HepG2 (cell line): Measurements from ENCODE around the gene USP10. TPM values are rescaled to one million over a fixed set of nuclear protein-coding genes. Genes with fewer than 3 reads are reported as not detected.

Source experiments
- ATAC-seq: fragments of 200-7000 bp; cut with Tn5 transposase; 3 replicates; pipeline ENCODE4 v1.9.1; 2020; ENCODE audit warnings: mild to moderate bottlenecking, moderate library complexity
- BruUV-seq: library from RNA; stranded (reverse); fragments of 400-500 nt; replicated peaks from 2 replicates; lab custom pipeline; 2021; lab: Mats Ljungman, UMichigan
- CTCF ChIA-PET: fragments of 300-600 bp; formaldehyde crosslinking; extraction: SDS; loops from one replicate; lab custom pipeline; 2021; ENCODE audit warnings: low total read pairs, inconsistent platforms, low intra/inter-chr PET ratio; lab: Yijun Ruan, JAX
- POLR2A ChIA-PET: fragments of 350-600 bp; sonication (Branson Sonifier 250); formaldehyde crosslinking; loops from one replicate; lab custom pipeline; 2020; ENCODE audit warnings: antibody characterized with exemption, inconsistent platforms; lab: Yijun Ruan, JAX
- DNase-seq: peaks from one replicate; pipeline ENCODE4 v3.0.0-alpha.2; 2015; ENCODE audit warnings: low spot score
- FAIRE-seq: peaks from 3 replicates; lab custom pipeline; 2011; peaks lifted over from hg19 to GRCh38; lab: Jason Lieb, UNC
- H2AFZ ChIP-seq: one replicate; pipeline ENCODE4 v1.6.1; 2011; ENCODE audit warnings: low read length, inconsistent platforms
- H3K27ac ChIP-seq: fragments of 300-600 bp; 3 replicates; pipeline ENCODE4 v1.8.0; 2011; ENCODE audit warnings: mixed run types, mild to moderate bottlenecking, mixed read lengths, low read length, inconsistent platforms; ENCODE audit not compliant: insufficient read depth; ENCODE audit errors: extremely low read length
- H3K27me3 ChIP-seq, 2 experiments: fragments of 200-600 bp in 1 of 2; 2 replicates in 1 of 2; 3 replicates in 1 of 2; pipeline versions ENCODE4 v1.6.0 to v1.8.0; 2011; ENCODE audit warnings: low read length in 2 of 2, mild to moderate bottlenecking in 2 of 2, moderate library complexity in 2 of 2, inconsistent platforms in 1 of 2; ENCODE audit not compliant: insufficient read depth in 2 of 2, control insufficient read depth in 1 of 2
- H3K36me3 ChIP-seq, 2 experiments: fragments of 200-600 bp in 1 of 2; replicated peaks in 1 of 2; 2 replicates in 1 of 2; 3 replicates in 1 of 2; pipeline versions ENCODE4 v1.5.1 to v1.8.0; 2011; ENCODE audit warnings: low read length in 2 of 2, inconsistent platforms in 1 of 2; ENCODE audit not compliant: insufficient read depth in 2 of 2, control insufficient read depth in 1 of 2
- H3K4me1 ChIP-seq: 2 replicates; pipeline ENCODE4 v1.5.1; 2012; ENCODE audit warnings: low read length, inconsistent platforms; ENCODE audit not compliant: insufficient read depth
- H3K4me2 ChIP-seq: 2 replicates; pipeline ENCODE4 v1.6.0; 2011; ENCODE audit warnings: low read depth, low read length, inconsistent platforms
- H3K4me3 ChIP-seq, 3 experiments: fragments of 200-600 bp in 1 of 3; sonication (generic), shearing (Covaris generic) in 1 of 3; replicated peaks in 1 of 3; 2 replicates each; pipeline ENCODE4 v1.5.1; 2011 to 2016; ENCODE audit warnings: low read length in 3 of 3, inconsistent platforms in 2 of 3, low read depth in 2 of 3, mild to moderate bottlenecking in 2 of 3, control low read depth in 1 of 3, mixed read lengths in 1 of 3; ENCODE audit not compliant: insufficient read depth in 1 of 3
- H3K79me2 ChIP-seq: one replicate; pipeline ENCODE4 v1.6.1; 2011; ENCODE audit warnings: low read length, inconsistent platforms; ENCODE audit not compliant: insufficient read depth
- H3K9ac ChIP-seq: 2 replicates; pipeline ENCODE4 v1.6.0; 2011; ENCODE audit warnings: mild to moderate bottlenecking, low read depth, low read length, inconsistent platforms; ENCODE audit not compliant: insufficient read depth
- H3K9me3 ChIP-seq: 2 replicates; pipeline ENCODE4 v1.5.1; 2012; ENCODE audit warnings: mild to moderate bottlenecking, low read length
- H4K20me1 ChIP-seq: 2 replicates; pipeline ENCODE4 v1.6.0; 2011; ENCODE audit warnings: inconsistent platforms, mild to moderate bottlenecking, low read length, moderate library complexity; ENCODE audit not compliant: insufficient read depth
- BORCS8-MEF2B ChIP-seq: sonication (generic); formaldehyde crosslinking; IDR thresholded peaks from 2 replicates; pipeline ENCODE4 v1.8.0; 2022; ENCODE audit warnings: mild to moderate bottlenecking, missing genetic modification reagents
- EED ChIP-seq: sonication (generic); formaldehyde crosslinking; IDR thresholded peaks from 2 replicates; pipeline ENCODE4 v1.5.0; 2020; ENCODE audit warnings: mild to moderate bottlenecking, missing genetic modification reagents
- MTA3 ChIP-seq: sonication (generic); formaldehyde crosslinking; IDR thresholded peaks from 2 replicates; pipeline ENCODE4 v1.4.0; 2020; ENCODE audit warnings: missing genetic modification reagents
- MTF2 ChIP-seq: sonication (generic); formaldehyde crosslinking; IDR thresholded peaks from 2 replicates; pipeline ENCODE4 v1.5.0; 2020; ENCODE audit warnings: missing genetic modification reagents, borderline replicate concordance
- SSRP1 ChIP-seq: IDR thresholded peaks from 2 replicates; pipeline ENCODE4 v1.6.1; 2016; ENCODE audit warnings: control low read depth
- SUZ12 ChIP-seq: fragments of 150-350 bp; IDR thresholded peaks from 2 replicates; pipeline ENCODE4 v1.6.1; 2014; ENCODE audit warnings: low read depth, low read length
- TBX3 ChIP-seq: fragments of 450-650 bp; IDR thresholded peaks from 2 replicates; pipeline ENCODE4 v1.6.1; 2017; ENCODE audit warnings: antibody characterized with exemption, mild to moderate bottlenecking, inconsistent platforms, borderline replicate concordance
- ZKSCAN8 ChIP-seq: IDR thresholded peaks from 2 replicates; pipeline ENCODE4 v1.6.1; 2016; ENCODE audit warnings: borderline replicate concordance, missing genetic modification reagents, missing compliant biosample characterization
- WGBS: methylation state at CpG from one replicate; pipeline ENCODE4 v1.1.6; 2017; ENCODE audit warnings: low lambda C conversion rate; 5-methylcytosine and 5-hydroxymethylcytosine counted together
- in situ Hi-C: cut with HindIII; loops from 2 replicates; pipeline ENCODE4 v1.10.0; 2017; ENCODE audit warnings: low pct_unique_long_range_greater_than_20kb; ENCODE audit not compliant: extremely low pct_ligation_motif_present
- intact Hi-C: fragments of 100-400 bp; cut with micrococcal nuclease; formaldehyde crosslinking; loops from one replicate; pipeline ENCODE4 v1.10.0; 2022; ENCODE audit not compliant: unreplicated experiment
- polyA plus RNA-seq, 8 experiments: library from polyadenylated mRNA; depleted of rRNA in 3 of 8; stranded (reverse) in 7 of 8; unstranded in 1 of 8; fragments of >200 nt; fragmentation: Illumina TruSeq in 4 of 8; extraction: Trizol in 4 of 8; gene quantifications; 2 replicates each; pipeline versions ENCODE4 v1.2.1 to v1.2.3, GENCODE V29; 2011 to 2016; ENCODE audit warnings: low read depth in 4 of 8, missing spikeins in 1 of 8, mixed read lengths in 1 of 8; ENCODE audit not compliant: insufficient read depth in 1 of 8
- total RNA-seq, 5 experiments: library from RNA; depleted of rRNA; stranded (reverse); fragments of >200 nt; fragmentation: Illumina TruSeq; extraction: Trizol; gene quantifications; 2 replicates each; pipeline ENCODE4 v1.2.3, GENCODE V29; 2016; ENCODE audit warnings: low read depth in 1 of 5
- TF ChIP-seq, protein P1 (sequence below): IDR thresholded peaks from 2 replicates; pipeline ENCODE4 v1.6.1; 2018; ENCODE audit warnings: missing genetic modification reagents
- TF ChIP-seq, protein P2 (sequence below): sonication (generic); formaldehyde crosslinking; IDR thresholded peaks from 2 replicates; pipeline ENCODE4 v1.5.1; 2020; ENCODE audit warnings: missing genetic modification reagents, mild to moderate bottlenecking, borderline replicate concordance
- TF ChIP-seq, protein P3 (sequence below): fragments of 450-650 bp; IDR thresholded peaks from 2 replicates; pipeline ENCODE4 v1.6.1; 2016
- TF ChIP-seq, protein P4 (sequence below): sonication (generic); formaldehyde crosslinking; IDR thresholded peaks from 2 replicates; pipeline ENCODE4 v1.9.0; 2022; ENCODE audit warnings: low read depth, missing genetic modification reagents

USP10 gene
- total and polyA plus RNA-seq, 2 of the 13 experiments (the other 11 are each of a cell fraction or from before 2014, with no cell fraction given), result 79.1 to 122 TPM

DNA sequence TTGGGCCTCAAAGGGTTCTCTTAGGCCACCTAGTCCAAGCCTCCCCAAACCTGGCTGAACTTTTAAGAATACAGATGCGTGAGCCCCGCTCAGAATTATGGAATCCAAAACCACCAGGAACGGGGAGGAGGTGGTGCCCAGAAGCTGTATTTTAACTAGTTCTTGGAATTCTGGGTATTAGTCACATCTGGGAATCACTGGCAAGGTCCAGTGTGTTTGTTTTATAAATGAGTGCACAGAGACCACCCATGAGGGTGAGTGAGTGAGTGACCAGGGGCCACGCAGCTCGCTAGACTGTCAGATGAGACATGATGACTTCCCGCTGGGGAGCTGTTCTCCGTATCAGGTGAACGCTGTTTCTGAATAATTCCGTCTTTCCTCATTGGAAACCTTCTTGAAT, 37.3 kb upstream of the USP10 start:
- no peaks in the 10 kb centered on the region for H3K27me3 ChIP-seq
- H3K79me2 ChIP-seq, result no peaks in the 10 kb centered on the region
- CTCF ChIA-PET, result no interaction called here
- no peak for ATAC-seq
- H3K36me3 ChIP-seq, result peaks cover 19 to 64% of the 10 kb centered on the region in 2 experiments
- no peaks in the 10 kb centered on the region for H3K4me1 ChIP-seq
- in situ Hi-C loops, result no loop called here
- no peak overlapping the region for H3K27ac ChIP-seq
- no peak overlapping the region for H3K4me2 ChIP-seq
- H3K9ac ChIP-seq, result no peak overlapping the region
- H3K4me3 ChIP-seq, result no peak overlapping the region
- POLR2A ChIA-PET, result interaction anchor here (0.6 kb wide), 1 partner anchor 85 kb away, joined by 3 read pairs; no protein-coding TSS in a partner anchor
- intact Hi-C loops, result no loop called here
- 98% methylated on average over 9 of the region's 9 CpGs for WGBS
- no peak for FAIRE-seq
- DNase-seq, result no peak
- TF ChIP-seq MTA3 (CRISPR knock-in tag) (no peak), TBX3 (no peak), MTF2 (no peak), ZKSCAN8 (CRISPR knock-in tag) (no peak), BORCS8-MEF2B (CRISPR knock-in tag) (no peak), SSRP1 (CRISPR knock-in tag) (no peak), SUZ12 (no peak), EED (CRISPR knock-in tag) (no peak)
- TF ChIP-seq, protein P1, sequence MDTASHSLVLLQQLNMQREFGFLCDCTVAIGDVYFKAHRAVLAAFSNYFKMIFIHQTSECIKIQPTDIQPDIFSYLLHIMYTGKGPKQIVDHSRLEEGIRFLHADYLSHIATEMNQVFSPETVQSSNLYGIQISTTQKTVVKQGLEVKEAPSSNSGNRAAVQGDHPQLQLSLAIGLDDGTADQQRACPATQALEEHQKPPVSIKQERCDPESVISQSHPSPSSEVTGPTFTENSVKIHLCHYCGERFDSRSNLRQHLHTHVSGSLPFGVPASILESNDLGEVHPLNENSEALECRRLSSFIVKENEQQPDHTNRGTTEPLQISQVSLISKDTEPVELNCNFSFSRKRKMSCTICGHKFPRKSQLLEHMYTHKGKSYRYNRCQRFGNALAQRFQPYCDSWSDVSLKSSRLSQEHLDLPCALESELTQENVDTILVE, result no peak
- TF ChIP-seq, protein P2, sequence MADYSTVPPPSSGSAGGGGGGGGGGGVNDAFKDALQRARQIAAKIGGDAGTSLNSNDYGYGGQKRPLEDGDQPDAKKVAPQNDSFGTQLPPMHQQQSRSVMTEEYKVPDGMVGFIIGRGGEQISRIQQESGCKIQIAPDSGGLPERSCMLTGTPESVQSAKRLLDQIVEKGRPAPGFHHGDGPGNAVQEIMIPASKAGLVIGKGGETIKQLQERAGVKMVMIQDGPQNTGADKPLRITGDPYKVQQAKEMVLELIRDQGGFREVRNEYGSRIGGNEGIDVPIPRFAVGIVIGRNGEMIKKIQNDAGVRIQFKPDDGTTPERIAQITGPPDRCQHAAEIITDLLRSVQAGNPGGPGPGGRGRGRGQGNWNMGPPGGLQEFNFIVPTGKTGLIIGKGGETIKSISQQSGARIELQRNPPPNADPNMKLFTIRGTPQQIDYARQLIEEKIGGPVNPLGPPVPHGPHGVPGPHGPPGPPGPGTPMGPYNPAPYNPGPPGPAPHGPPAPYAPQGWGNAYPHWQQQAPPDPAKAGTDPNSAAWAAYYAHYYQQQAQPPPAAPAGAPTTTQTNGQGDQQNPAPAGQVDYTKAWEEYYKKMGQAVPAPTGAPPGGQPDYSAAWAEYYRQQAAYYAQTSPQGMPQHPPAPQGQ (CRISPR knock-in tag), result no peak
- TF ChIP-seq, protein P3, sequence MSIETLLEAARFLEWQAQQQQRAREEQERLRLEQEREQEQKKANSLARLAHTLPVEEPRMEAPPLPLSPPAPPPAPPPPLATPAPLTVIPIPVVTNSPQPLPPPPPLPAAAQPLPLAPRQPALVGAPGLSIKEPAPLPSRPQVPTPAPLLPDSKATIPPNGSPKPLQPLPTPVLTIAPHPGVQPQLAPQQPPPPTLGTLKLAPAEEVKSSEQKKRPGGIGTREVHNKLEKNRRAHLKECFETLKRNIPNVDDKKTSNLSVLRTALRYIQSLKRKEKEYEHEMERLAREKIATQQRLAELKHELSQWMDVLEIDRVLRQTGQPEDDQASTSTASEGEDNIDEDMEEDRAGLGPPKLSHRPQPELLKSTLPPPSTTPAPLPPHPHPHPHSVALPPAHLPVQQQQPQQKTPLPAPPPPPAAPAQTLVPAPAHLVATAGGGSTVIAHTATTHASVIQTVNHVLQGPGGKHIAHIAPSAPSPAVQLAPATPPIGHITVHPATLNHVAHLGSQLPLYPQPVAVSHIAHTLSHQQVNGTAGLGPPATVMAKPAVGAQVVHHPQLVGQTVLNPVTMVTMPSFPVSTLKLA, result no peak
- TF ChIP-seq, protein P4, sequence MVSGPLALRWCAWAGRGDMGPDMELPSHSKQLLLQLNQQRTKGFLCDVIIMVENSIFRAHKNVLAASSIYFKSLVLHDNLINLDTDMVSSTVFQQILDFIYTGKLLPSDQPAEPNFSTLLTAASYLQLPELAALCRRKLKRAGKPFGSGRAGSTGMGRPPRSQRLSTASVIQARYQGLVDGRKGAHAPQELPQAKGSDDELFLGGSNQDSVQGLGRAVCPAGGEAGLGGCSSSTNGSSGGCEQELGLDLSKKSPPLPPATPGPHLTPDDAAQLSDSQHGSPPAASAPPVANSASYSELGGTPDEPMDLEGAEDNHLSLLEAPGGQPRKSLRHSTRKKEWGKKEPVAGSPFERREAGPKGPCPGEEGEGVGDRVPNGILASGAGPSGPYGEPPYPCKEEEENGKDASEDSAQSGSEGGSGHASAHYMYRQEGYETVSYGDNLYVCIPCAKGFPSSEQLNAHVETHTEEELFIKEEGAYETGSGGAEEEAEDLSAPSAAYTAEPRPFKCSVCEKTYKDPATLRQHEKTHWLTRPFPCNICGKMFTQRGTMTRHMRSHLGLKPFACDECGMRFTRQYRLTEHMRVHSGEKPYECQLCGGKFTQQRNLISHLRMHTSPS, result no peak
- no peak overlapping the region for H2AFZ ChIP-seq
- no peaks in the 10 kb centered on the region for H4K20me1 ChIP-seq
- BruUV-seq, result no TSS peak
- H3K9me3 ChIP-seq, result no peaks in the 10 kb centered on the region
